GM18861 (cell line): ENCODE data around the gene ADAMTS6.
"Not testable (repeated sequence)": the region's sequence is repeated elsewhere in the genome, so short reads cannot be mapped to it uniquely, and the experiment has no call there.

Experiments used
- ATAC-seq: cut with Tn5 transposase; IDR thresholded peaks from one replicate; pipeline ENCODE4 v1.9.1; 2021; ENCODE audit not compliant: unreplicated experiment

Gene ADAMTS6

DNA sequence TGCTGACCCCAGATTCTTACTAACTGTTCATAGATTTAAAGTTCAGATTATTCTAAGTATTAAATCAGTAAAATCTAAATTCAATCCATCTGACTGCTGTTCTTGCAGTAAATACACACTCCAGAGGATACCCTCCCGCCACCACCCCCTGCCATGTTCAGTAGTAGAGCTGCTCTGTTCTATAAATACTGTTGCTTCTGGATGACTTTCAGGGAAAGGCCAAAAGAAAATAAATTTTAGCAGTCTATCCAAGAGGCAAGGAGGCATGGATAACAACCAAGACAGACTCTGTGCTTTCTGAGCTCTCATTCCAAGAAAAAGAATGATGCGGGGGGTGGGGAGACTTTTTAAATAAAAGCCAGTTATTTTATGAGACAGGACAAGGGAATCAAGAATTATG is 115.1 kb downstream of the ADAMTS6 start:
- ATAC-seq = no peak

DNA sequence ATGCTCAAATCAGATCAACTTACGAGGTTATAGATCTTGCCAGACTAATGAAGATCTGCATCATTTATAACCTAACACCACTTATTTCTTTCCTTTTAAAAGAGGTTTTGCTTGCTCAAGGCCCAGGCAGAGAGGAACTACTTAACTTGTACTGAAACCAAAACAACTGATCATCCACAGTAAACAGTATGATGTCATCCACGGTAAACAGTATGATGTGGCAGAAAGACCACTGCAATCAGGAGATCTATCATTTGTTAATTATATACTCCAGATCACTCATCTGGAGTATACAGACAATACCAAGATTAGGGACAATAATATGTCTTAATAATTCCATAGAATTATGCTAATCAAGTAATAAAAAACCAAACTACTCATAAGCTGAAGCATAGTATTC is 116.8 kb downstream of the ADAMTS6 start:
- ATAC-seq = no peak

DNA sequence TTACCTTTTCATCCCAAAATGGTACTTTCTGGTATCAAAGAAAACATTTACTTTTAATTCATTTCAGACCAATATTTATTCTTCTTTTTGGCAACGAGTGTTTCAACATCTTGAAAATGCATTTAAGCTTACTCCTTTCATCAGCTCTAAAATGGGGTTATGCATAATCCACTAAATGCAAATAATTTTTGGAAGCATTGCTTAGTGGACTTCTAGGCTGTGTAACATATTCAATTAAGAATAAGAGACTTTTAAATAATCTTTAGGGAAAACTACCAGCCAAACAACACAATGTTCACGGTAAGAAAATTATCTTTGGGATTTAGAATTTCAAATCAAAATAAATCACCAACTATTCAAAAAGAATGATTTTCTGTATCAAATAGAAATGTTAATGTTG is 118.2 kb downstream of the ADAMTS6 start:
- ATAC-seq = no peak

DNA sequence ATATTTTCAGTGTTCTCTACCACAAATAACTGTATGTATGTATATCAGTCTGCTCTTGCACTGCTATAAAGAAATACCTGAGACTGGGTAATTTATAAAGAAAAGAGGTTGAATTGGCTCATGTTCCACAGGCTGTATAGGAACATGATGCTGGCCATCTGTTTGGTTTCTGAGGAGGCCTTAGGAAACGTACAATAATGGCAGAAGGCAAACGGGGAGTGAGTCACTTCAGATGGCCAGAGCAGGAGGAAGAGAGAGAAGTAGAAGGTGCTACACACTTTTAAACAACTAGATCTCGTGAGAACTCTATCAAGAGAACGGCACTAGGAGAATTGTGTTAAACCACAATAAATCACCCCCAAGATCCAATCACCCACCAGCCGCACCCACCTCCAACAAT is 121.7 kb downstream of the ADAMTS6 start:
- no peak for ATAC-seq

DNA sequence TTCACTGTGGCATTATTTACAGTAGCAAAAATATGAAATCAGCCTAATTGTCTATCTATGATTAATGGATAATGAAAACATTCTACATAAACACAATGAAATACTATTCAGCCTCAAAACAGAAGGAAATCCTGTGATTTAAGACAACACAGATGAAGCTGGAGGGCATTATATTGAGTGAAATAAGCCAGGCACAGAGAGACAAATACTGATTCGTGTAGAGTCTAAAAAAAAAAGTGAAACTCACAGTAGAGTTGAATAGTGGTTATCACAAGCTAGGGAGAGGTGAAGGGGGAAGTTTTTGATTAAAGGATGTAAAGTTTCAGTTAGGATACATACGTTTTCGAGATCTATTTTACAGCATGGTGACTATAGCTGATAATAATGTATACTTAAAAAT is 122.2 kb downstream of the ADAMTS6 start:
- ATAC-seq = no peak

DNA sequence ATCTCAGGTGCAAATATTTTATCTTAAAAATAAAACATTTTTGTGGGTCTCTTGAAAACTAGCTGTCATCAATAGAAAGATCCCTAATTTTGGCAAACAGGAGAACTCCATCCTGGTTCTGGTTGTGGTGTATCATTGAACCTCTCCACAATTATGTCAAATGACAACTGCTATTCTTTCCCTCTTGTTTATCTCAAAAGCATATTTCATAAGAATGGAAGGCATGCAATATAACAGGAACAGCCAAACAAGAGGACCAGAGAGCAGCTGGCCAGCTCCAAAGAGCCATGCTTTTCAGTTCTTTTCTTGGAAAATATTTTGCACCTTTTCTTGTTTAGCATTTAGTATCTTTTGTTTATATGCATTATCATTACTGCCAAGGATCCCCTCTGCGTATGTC is 125.4 kb downstream of the ADAMTS6 start:
- no peak for ATAC-seq

DNA sequence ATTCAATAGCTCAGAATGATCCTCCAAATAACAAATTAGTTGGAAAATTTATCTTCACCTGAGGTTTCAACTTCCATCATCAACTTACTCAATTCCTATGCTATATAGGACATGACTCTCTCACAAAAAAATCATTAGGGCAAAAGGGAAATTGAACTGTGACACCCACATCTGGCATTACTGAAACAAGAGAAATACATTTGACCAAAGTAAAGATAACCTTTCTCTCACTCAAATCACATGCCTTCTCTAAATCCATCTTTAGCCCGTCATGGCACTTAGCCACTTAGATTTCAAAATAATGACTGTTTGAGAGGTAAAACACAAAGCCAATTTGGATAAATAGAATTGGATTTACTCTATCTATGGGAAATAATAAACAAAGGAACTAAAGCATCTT is 126.4 kb downstream of the ADAMTS6 start:
- no peak for ATAC-seq

DNA sequence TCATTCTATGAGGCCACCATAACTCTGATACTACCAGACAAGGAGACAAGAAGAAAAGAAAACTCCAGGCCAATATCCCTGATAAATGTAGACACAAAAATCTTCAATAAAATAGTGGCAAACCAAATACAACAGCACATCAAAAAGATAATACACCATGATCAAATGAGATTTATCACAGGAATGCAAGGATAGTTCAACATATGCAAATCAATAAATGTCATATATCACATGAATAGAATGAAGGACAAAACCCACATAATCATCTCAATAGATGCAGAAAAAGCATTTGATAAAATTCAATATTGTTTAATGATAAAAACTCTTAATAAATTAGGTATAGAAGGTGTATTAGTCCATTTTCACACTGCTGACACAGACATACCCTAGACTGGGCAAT is 139.9 kb downstream of the ADAMTS6 start:
- ATAC-seq = no peak

DNA sequence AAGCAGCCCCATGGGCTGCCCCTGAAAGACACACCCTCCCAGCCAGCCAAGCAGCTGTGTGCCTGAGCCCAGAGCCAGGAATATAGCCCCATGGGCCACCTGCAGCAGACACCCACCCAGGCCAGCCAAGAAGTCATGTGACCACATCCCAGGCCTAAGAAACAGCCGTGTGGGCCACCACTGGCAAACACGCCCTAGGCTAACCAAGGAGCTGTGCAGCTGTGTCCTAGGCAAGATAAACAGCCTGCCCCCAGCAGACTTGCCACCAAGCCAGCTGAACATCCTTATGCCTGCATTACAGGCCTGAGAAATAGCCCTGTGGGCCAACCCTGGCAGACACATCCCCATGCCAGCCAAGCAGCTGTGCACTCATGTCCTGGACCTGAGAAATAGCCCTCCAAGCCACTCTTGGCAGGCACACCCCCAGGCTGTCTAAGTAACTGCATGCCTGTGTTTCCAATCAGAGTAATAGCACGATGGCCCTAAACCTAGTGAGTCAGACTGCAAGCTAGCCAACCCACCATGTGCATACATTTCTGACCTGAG is 143.0 kb downstream of the ADAMTS6 start:
- no peak for ATAC-seq

DNA sequence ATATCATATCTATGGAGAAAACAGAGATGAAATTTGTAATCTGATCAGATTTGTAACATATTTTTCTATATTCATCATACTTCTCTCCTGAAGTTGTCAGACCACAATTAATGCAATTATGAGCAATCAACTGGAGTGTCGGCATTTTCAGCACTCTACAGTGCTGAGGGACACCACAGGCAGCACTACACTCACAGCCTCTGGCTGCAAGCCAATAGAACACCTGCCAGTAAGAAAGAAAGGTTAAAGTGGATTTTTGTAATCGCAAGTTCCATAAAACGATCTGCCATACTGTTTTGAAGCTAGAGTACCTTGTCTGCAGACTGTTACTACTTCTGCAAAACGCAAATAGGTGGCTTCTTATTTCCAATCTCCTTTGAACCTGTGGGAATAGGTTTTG is 147.6 kb downstream of the ADAMTS6 start:
- ATAC-seq = no peak

DNA sequence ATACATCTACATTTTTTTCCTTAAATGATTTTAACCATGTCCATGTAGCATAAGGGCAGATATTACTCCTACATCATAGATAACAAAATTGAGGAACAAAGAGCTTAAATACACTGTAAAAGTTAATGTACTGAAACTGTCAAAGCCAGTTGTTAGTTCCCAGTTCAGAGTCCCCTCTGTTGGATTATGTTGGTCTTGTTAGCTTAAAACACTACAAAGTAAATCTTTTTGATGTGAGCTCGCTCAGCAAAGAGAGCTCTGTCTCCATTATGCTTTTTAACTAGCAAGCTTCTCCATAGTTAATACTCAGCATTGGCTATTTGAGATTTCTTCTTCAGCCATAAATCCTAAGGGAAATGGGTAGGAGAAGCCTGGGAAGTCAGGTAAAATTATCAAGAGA is 149.1 kb downstream of the ADAMTS6 start:
- no peak for ATAC-seq

DNA sequence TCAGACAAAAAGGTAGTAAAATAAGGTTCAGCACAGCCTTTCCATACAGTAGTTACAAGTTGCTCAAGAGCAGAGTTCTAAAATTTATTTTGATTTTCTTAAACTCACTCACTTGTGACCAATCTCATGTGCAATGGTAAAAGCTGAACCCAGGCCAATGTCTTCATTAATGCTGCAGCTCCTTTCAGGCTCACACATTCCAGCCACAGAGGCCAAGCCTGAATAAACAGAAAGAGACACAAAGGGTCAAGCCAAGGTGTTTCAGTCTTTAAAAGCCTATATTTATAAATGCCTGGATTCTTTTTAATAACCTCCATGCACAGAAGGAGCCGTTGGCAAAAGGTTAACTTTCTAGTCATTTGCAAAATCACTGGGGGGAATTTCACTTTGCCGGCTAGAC is 152.5 kb downstream of the ADAMTS6 start:
- no peak for ATAC-seq

DNA sequence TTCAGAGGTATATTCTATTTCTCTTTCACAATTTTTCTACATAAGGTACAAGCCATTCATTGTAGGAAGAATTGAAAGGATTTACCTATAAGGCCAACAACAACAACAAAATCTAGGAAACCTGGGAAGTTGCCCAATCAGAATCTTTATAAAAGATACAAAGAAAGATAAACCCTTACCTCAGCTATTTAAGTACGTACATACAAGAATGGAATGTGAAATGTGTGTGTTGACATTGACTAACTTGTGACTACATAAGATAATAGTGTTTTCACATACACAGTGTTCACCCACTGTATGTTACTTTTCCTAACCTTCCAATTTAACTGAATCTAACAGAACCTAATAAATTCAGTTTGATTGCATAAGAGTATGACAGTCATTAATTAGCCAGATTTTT is 154.1 kb downstream of the ADAMTS6 start:
- no peak for ATAC-seq

DNA sequence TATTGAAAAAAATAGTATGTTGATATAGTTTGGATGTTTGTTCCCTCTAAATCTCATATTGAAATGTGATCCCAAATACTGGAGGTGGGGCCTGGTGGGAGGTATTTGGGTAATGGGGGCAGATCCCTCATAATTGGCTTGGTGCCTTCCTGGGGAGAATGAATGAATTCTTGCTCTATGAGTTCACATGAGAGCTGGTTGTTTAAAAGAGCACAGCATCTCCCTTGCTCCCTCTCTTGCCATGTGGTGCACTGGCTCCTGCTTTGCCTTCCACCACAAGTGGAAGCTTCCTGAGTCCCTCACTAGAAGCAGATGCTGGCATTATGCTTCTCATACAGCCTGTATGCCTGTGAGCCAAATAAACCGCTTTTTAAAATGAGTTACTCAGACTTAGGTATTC is 154.8 kb downstream of the ADAMTS6 start:
- ATAC-seq = no peak

DNA sequence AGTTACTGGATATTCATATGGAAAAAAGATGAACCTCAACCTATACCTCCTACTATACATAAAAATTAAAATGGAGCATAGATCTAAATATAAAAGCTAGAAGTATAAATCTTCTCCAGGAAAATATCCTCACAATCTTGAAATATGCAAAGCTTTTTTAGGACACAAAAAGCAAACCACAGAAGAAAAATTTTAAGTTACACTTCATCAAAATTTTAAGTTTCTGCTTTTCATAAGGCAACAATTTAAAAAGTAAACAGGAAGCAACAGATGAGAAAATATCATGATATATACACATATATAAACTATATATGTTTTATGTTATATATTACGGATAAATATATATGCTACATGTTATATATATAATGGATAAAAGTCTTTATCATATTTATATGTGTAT is 157.5 kb downstream of the ADAMTS6 start:
- ATAC-seq = no peak

DNA sequence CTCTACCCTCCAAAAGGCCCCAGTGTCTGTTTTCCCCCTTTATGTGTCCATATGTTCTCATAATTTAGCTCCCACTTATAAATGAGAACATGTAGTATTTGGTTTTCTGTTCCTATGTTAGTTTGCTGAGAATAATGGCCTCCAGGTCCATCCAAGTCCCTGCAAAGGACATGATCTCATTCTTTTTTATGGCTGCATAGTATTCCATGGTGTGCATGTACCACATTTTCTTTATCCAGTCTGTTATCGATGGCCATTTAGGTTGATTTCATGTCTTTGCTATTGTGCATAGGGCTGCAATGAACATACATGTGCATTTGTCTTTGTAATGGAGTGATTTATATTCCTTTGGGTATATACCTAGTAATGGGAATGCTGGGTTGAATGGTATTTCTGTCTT is 161.0 kb downstream of the ADAMTS6 start:
- not testable (repeated sequence) for ATAC-seq

DNA sequence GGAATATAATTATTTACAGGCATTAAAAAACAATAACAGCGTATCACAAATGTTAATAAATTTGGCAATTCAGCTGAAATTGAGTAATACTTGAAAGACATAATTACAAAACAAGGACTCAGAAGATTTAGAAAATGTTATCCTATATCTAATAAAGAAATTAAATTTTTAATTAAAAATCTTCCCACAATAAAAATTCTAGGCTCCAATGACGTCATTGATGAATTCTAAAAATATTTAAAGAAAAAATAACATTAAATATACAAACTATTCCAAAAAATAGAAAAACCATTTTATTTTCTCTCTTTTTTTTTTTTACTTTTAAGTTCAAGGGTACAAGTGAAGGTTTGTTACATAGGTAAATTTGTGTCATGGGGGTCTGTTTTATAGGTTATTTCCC is 161.5 kb downstream of the ADAMTS6 start:
- no peak for ATAC-seq

DNA sequence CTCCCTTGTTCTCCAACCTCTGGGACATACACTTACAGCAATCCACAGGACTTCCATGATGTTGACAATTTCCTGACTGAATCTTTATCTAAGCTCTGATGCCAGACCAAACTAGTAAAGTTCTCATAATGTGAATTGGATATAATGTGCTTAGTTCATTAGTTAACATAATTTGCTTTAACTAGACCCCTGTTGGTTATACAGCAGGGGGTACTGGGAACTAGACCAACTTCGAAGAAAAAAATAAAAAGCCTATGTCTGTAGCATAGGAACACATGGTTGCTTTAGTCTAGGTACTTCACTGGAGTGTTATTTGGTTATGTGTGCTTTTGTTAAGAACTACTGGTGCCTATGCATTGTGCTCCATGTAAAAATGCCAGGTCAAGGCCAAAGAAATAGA is 173.8 kb downstream of the ADAMTS6 start:
- no peak for ATAC-seq

DNA sequence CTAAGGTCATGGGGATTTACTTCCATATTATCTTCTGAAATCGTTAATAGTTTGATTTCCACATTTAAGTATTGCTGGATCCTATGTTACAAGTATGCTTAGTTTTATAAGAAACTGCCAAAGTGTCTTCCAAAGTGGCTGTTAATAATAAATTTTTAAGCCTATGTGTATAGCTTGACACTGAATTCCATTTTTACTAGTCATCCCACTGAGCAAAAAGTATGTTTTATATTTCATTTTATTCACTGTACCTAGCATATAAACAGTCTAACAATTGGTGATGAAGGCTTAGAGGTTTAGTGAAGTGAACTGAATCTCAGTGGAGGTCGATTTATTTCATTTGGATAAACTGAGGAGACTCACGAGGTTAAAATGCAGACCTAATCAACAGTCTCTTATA is 174.6 kb downstream of the ADAMTS6 start:
- no peak for ATAC-seq

DNA sequence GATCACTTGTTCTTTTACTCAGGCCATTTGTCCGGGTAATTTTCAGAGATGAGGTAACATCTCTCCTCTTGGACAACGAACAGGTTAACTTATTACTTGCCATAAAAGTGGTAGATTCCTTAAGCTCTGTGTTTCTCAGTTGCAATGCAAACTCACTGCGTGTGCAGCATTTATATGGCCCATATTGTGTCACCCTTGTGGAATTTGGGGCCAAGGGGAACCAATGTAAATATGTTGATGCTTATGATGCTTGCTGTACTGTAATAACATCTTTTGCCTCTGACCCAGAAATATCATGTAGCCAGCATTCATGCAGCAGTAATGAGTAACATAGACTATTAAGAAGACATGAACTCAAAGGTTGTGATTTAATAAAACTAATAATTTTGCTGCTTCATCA is 175.8 kb downstream of the ADAMTS6 start:
- no peak for ATAC-seq

DNA sequence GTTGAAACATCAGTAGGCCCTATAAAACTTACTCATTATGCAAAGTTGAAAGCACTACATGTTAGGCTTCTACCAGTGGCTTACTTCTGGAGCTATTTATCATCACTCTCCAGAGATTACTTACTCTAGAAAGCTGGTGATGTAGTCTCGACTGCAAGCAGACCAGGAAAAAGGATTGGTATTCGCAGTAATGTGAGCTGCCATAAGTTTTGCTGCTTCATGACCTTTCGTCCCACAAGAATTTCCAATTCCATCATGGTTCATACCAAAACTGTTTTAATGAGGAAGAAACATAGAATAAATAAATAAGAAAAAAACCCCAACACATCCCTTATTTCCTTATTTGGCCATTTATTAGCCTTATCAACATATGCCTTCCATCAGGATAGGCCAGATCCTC is 181.9 kb downstream of the ADAMTS6 start:
- no peak for ATAC-seq

DNA sequence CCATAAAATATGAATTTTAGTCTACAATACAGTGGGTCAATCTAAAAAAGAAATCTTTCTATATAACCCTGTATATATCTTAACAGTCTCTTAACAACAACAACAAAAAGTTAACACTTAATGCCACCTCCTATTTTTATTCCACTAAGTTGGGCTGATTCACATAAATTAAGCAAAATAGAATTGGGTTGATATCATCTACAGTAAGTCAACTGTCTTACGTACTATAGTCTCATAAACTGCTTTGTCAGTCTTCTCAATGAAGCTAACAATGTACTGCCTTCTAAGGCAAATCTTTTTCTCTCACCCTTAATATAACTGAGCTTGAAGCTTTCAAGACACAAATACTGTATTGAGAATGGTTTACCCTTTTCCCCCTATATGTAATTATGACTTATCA is 185.7 kb downstream of the ADAMTS6 start:
- no peak for ATAC-seq

DNA sequence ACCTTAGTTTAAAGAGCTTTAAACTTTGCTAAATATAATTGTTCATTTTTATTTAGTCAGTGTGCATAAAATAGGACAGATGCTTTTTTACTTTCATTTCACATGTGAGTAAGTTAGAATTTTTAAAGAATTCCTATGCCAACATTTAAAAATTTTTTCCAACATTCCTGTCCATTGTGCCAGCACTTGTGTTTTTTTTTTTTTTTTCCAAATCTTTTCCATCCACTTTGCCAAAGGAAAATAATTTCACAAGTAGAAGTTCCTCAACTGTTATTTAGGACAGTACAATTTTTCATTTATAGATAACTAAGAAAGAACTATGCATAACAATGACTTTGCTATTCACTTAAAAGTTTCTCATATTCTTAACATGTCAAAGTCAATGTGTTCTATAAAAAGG is 189.5 kb downstream of the ADAMTS6 start:
- ATAC-seq = no peak

DNA sequence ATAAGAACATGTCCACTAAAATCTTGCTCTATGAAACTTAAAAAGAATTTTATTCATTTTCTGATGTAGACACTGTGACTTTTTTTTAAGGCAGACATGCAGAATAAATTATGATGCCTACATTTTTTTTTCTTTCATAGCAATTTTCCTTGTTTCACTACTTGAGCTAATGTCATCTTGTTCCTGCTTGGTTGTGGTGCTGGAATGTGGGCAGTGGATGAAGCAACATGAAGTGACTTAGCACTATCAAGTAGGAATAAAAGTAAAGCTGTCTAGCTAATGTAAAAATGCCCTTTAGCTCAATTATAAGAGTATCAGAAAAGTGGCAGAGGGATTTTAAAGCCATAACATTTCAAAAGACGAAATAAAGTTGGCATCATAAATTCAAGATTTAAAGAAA is 191.0 kb downstream of the ADAMTS6 start:
- no peak for ATAC-seq
